ENCODE measurements around the gene ADCY9. TPM values are rescaled to one million over a fixed set of nuclear protein-coding genes. Genes with fewer than 3 reads are reported as not detected.

ADCY9 gene
- total RNA-seq, 1 experiment from 2014 or later: 4.7 TPM

DNA sequence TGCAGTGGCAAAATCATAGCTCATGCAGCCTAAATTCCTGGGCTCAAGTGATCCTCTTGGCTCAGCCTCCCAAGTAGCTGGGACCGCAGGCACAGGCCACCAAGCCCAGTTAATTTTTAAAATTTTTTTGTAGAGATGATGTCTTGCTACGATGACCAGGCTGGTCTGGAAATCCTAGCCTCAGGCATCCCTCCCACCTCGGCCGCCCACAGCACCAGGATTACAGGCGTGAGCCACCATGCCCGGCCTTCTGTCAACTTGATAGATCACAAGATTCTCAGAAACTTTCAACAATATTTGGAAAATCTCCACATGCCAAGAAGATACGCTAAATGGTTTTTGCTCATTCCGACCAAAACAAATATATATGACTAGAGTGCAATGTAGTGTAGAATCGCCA lies 111.0 kb downstream of the ADCY9 start:
- Histone ChIP-seq H3K9me3 (ENCODE audit: control insufficient read depth, low read depth, low read length) (no peaks in the 10 kb centered on the region), H3K4me1 (ENCODE audit: insufficient read depth, low read length) (peaks cover 8% of the 10 kb centered on the region; the same call in 1 of the 2 replicates), H3K18ac (ENCODE audit: insufficient read length, low read depth, low read length) (no peak overlapping the region), H3K14ac (ENCODE audit: insufficient read depth, low read length) (no peak overlapping the region), H2BK5ac (ENCODE audit: insufficient read length, low read length) (no peak overlapping the region), H3K9ac (ENCODE audit: extremely low read depth, insufficient read length, low read length) (no peak overlapping the region), H4K5ac (ENCODE audit: insufficient read length, low read depth, low read length) (no peak overlapping the region), H3K27me3 (ENCODE audit: insufficient read depth, low read length) (no peaks in the 10 kb centered on the region), H3K27ac (ENCODE audit: insufficient read length, low read depth, low read length) (no peak overlapping the region), H4K91ac (ENCODE audit: insufficient read length, low read depth, low read length) (no peak overlapping the region), H2AK5ac (ENCODE audit: insufficient read length, low read length) (no peak overlapping the region), H3K79me2 (ENCODE audit: insufficient read depth, low read length) (no peaks in the 10 kb centered on the region), H3K79me1 (ENCODE audit: insufficient read depth, low read depth, low read length, poor library complexity, severe bottlenecking) (no peaks in the 10 kb centered on the region), H2BK15ac (ENCODE audit: low read depth, low read length) (no peak overlapping the region), H2AFZ (ENCODE audit: low read length) (no peak overlapping the region), H4K20me1 (ENCODE audit: control insufficient read depth, insufficient read depth, insufficient read length) (no peaks in the 10 kb centered on the region), H2BK20ac (ENCODE audit: low read depth, low read length, poor library complexity, severe bottlenecking) (no peak overlapping the region), H2BK12ac (ENCODE audit: insufficient read length, low read depth, low read length) (no peak overlapping the region), H4K8ac (replicated peaks; ENCODE audit: insufficient read length, low read depth, low read length) (no peak overlapping the region), H3K4me2 (ENCODE audit: insufficient read depth, insufficient read length, low read length) (no peak overlapping the region), H3K23me2 (ENCODE audit: insufficient read length, low read depth, low read length, poor library complexity, severe bottlenecking) (no peaks in the 10 kb centered on the region), H3K23ac (ENCODE audit: insufficient read length, low read depth, low read length) (no peak overlapping the region), H3K56ac (ENCODE audit: insufficient read length, low read depth, low read length) (no peak overlapping the region), H3K4ac (ENCODE audit: low read depth, low read length) (no peak overlapping the region), H3T11ph (ENCODE audit: low read length) (no peak overlapping the region), H2BK120ac (ENCODE audit: low read depth, low read length, poor library complexity, severe bottlenecking) (no peak overlapping the region)
- no peaks in the 10 kb centered on the region for H3K27me3 Mint-ChIP-seq (ENCODE audit: low read depth)
- no peak overlapping the region for H3K4me3 Mint-ChIP-seq
- H3K36me3 Mint-ChIP-seq (ENCODE audit: insufficient read depth in 1 of 3, low read depth in 3 of 3): no peaks in the 10 kb centered on the region; a peak in 1 of 7 replicates
- TF ChIP-seq, protein P1, sequence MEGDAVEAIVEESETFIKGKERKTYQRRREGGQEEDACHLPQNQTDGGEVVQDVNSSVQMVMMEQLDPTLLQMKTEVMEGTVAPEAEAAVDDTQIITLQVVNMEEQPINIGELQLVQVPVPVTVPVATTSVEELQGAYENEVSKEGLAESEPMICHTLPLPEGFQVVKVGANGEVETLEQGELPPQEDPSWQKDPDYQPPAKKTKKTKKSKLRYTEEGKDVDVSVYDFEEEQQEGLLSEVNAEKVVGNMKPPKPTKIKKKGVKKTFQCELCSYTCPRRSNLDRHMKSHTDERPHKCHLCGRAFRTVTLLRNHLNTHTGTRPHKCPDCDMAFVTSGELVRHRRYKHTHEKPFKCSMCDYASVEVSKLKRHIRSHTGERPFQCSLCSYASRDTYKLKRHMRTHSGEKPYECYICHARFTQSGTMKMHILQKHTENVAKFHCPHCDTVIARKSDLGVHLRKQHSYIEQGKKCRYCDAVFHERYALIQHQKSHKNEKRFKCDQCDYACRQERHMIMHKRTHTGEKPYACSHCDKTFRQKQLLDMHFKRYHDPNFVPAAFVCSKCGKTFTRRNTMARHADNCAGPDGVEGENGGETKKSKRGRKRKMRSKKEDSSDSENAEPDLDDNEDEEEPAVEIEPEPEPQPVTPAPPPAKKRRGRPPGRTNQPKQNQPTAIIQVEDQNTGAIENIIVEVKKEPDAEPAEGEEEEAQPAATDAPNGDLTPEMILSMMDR (conservative IDR thresholded peaks at IDR 0.05): no peak
- WGBS (ENCODE audit: extremely low coverage, insufficient read length, low lambda C conversion rate): no CpG with 5 or more reads among the region's 9 CpGs
- H3K9me3 Mint-ChIP-seq: no peaks in the 10 kb centered on the region; a peak in 1 of 5 replicates
- no peak overlapping the region; a peak in 1 of 7 replicates for H3K27ac Mint-ChIP-seq
- no peak for DNase-seq
- peaks cover 10 to 19% of the 10 kb centered on the region in 2 experiments for H3K4me1 Mint-ChIP-seq

Data from H9 (cell line).